ENCODE data around the gene RNF40. TPM values are rescaled to one million over a fixed set of nuclear protein-coding genes. Genes with fewer than 3 reads are reported as not detected.

The RNF40 gene
- total RNA-seq, 1 donor from 2014 or later: 155 TPM

DNA sequence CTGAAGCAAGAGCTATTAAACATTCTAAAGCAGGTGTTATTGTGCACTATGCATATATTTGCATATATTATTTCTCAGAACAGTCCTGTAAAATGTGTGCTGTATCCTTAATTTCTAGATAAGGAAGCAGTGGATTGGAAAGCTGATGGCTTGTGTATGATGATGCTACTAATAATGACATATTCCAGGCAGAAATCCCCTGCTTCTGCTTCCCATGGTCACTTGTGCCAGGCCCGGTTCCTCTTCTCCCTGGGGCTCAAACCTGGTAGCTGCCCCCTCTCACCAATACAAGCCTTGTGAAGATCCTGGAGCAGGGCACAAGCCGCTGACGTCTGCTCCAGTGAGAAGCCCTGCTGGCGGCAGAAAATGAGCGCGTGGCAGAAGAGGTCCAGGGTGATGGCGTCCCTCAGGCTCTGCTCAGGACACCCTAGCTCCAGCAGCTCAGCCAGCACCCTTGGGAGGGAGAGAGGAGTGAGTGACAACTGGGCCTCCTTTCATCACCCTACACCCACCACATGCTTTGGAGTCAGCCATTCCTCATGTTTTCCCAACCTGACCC, 2.0 kb upstream of the RNF40 start:
- TF ChIP-seq, protein P1, sequence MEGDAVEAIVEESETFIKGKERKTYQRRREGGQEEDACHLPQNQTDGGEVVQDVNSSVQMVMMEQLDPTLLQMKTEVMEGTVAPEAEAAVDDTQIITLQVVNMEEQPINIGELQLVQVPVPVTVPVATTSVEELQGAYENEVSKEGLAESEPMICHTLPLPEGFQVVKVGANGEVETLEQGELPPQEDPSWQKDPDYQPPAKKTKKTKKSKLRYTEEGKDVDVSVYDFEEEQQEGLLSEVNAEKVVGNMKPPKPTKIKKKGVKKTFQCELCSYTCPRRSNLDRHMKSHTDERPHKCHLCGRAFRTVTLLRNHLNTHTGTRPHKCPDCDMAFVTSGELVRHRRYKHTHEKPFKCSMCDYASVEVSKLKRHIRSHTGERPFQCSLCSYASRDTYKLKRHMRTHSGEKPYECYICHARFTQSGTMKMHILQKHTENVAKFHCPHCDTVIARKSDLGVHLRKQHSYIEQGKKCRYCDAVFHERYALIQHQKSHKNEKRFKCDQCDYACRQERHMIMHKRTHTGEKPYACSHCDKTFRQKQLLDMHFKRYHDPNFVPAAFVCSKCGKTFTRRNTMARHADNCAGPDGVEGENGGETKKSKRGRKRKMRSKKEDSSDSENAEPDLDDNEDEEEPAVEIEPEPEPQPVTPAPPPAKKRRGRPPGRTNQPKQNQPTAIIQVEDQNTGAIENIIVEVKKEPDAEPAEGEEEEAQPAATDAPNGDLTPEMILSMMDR (IDR thresholded peaks at IDR 0.05; ENCODE audit: unreplicated experiment): no peak
- Mint-ChIP-seq H3K36me3 (ENCODE audit: insufficient read depth) (peaks cover 4% of the 10 kb centered on the region), H3K4me3 (ENCODE audit: low read depth) (peak overlapping the region; percentile 90), H3K27me3 (no peaks in the 10 kb centered on the region), H3K4me1 (ENCODE audit: low read depth) (peaks cover 20% of the 10 kb centered on the region), H3K27ac (no peak overlapping the region), H3K9me3 (ENCODE audit: low read depth) (no peaks in the 10 kb centered on the region)
- no peak for DNase-seq (ENCODE audit: low spot score, unreplicated experiment)

DNA sequence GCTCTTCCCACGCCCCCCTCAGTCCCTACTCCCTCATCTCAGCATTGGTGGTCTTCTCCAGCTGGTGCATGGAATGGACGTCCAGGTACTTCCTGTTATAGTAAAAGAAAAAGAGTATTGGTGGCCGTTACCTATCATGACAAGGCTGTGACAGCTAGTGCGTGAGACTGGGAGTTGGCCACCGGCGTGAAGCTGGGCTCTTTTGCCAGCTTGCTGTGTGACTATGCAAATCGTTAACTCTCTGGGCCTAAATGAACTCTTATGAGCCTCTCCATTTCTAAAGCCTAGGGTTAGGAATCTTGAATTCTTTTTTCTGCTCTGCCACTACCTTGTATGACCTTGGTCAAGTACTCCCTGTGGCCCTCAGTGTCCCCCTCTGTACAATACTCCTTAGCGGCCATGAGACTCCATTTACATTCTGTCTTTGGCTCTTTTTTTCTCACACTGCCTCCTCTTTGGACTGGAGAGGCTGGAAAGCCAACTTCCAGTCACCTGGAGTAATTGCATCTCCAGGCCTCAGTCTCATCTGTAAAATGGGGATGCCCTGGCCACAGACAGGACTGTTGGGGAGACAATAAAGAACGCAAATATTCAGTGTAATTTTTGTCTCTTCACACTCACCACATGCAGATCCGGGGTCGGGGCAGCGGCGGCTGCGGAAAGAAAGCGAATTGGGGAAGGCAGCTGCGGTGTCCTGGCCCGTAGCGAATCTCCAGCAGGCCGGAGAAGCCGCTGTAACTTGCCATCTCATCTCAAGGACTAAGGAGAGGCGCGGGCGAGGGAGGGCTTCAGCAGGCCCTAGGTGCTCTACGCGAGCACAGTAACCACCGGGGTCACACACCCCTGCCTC, 1.3 kb upstream of the RNF40 start:
- peak overlapping the region; percentile 90 for H3K4me3 Mint-ChIP-seq (ENCODE audit: low read depth)
- peak overlapping the region; percentile 96 for H3K27ac Mint-ChIP-seq
- H3K27me3 Mint-ChIP-seq: no peaks in the 10 kb centered on the region
- H3K4me1 Mint-ChIP-seq (ENCODE audit: low read depth): peaks cover 20% of the 10 kb centered on the region
- H3K36me3 Mint-ChIP-seq (ENCODE audit: insufficient read depth): peaks cover 7% of the 10 kb centered on the region
- no peak for DNase-seq (ENCODE audit: low spot score, unreplicated experiment)
- H3K9me3 Mint-ChIP-seq (ENCODE audit: low read depth): no peaks in the 10 kb centered on the region
- TF ChIP-seq, protein P1 (IDR thresholded peaks at IDR 0.05; ENCODE audit: unreplicated experiment): no peak

DNA sequence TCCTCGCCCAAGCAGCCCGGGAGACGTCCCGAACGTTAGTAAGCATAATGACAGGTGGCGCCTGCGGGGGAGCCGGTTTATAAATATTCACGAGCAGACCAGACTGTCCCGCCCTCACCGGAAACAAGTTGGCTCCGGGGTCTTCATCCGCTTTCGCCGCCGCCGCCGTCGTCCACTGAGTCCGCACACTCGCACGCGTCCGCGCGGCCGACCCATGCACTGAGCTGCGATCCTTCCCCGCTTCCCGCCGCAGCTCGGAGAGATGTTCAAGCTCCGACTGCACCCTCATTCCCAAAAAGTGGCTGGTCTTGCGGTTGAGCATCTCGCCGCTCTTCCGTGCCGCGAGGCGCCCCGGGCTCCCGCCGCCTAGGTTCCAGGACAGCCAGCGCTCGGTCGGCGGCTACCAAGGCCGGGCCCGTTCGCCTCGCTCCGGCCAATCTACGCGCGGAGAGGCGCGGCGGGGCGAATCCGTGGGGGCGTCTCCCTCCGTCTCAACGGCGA, 645 bp upstream of the RNF40 start:
- Mint-ChIP-seq H3K4me1 (ENCODE audit: low read depth) (peaks cover 20% of the 10 kb centered on the region), H3K4me3 (ENCODE audit: low read depth) (peak overlapping the region; percentile 90), H3K9me3 (ENCODE audit: low read depth) (no peaks in the 10 kb centered on the region), H3K36me3 (ENCODE audit: insufficient read depth) (peaks cover 9% of the 10 kb centered on the region), H3K27ac (peak overlapping the region; percentile 96), H3K27me3 (no peaks in the 10 kb centered on the region)
- TF ChIP-seq, protein P1 (IDR thresholded peaks at IDR 0.05; ENCODE audit: unreplicated experiment): no peak
- peak; percentile 23 for DNase-seq (ENCODE audit: low spot score, unreplicated experiment)

DNA sequence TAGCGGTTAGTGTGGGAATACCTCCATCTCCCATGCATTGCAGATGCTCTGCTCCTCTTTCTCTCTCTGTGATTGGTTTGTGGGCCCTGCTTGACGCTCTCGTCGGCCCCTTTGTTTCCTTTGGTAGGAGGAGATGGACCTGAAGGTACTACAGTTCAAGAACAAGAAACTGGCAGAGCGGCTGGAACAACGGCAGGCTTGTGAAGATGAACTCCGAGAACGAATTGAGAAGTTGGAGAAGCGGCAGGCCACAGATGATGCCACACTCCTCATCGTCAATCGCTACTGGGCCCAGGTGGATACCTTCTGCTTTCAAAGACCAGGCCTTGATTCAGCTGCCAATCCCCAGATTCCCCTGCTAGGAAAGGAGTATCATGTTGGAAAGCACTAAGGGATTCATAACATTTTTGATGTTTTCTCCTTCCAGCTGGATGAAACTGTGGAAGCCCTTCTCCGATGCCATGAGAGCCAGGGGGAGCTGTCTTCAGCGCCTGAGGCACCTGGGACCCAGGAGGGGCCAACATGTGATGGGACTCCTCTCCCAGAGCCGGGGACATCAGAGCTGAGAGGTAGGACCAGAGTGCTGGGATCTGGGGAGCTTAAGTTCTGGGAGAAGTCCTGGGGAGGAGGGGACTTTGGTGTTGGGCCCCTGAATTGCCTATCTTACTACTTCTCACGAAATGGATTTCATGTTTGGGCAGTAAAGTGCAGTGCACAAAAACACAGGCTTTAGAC, 1.0 kb downstream of the RNF40 start:
- Mint-ChIP-seq H3K4me3 (ENCODE audit: low read depth) (peak overlapping the region; percentile 90), H3K36me3 (ENCODE audit: insufficient read depth) (peaks cover 16% of the 10 kb centered on the region), H3K27me3 (no peaks in the 10 kb centered on the region), H3K9me3 (ENCODE audit: low read depth) (no peaks in the 10 kb centered on the region), H3K4me1 (ENCODE audit: low read depth) (peaks cover 20% of the 10 kb centered on the region), H3K27ac (peak overlapping the region; percentile 96)
- no peak for DNase-seq (ENCODE audit: low spot score, unreplicated experiment)
- TF ChIP-seq, protein P1 (IDR thresholded peaks at IDR 0.05; ENCODE audit: unreplicated experiment): no peak

DNA sequence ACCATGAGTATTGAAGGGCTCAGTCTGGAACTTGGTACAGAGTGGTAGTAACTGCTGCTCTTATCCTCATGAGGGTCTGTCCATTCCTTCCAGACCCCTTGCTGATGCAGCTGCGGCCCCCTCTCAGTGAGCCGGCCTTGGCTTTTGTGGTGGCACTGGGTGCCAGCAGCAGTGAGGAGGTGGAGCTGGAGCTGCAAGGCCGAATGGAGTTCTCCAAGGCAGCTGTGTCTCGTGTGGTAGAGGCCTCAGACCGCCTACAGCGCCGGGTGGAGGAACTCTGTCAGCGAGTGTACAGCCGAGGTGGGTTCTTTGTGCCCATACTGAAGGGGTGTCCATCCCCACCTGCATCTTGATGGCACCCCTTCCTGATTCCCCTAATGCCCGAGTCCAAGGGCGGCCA, 2.0 kb downstream of the RNF40 start:
- peak overlapping the region; percentile 56 for H3K27ac Mint-ChIP-seq
- H3K27me3 Mint-ChIP-seq: no peaks in the 10 kb centered on the region
- peak overlapping the region; percentile 66 for H3K4me3 Mint-ChIP-seq (ENCODE audit: low read depth)

More for the DNA sequence above, 2.0 kb downstream of the RNF40 start:
- no peak for DNase-seq (ENCODE audit: low spot score, unreplicated experiment)
- TF ChIP-seq, protein P1 (IDR thresholded peaks at IDR 0.05; ENCODE audit: unreplicated experiment): no peak
- Mint-ChIP-seq H3K36me3 (ENCODE audit: insufficient read depth) (peaks cover 21% of the 10 kb centered on the region), H3K4me1 (ENCODE audit: low read depth) (peaks cover 20% of the 10 kb centered on the region), H3K9me3 (ENCODE audit: low read depth) (no peaks in the 10 kb centered on the region)
